KOPT-K1 (cell line): ENCODE data around the gene SLAMF8.

ENCODE experiments used
- H3K27ac ChIP-seq: fragments of 200-600 bp; sonication (generic); 2 replicates; pipeline ENCODE4 v1.5.1; 2016; ENCODE audit warnings: antibody characterized with exemption, mild to moderate bottlenecking, low read depth, low read length; ENCODE audit not compliant: poor library complexity, severe bottlenecking
- H3K36me3 ChIP-seq: fragments of 200-600 bp; sonication (generic); 2 replicates; pipeline ENCODE4 v1.5.1; 2017; ENCODE audit warnings: antibody characterized with exemption, mild to moderate bottlenecking, low read length, moderate library complexity; ENCODE audit not compliant: insufficient read depth
- H3K9me3 ChIP-seq: fragments of 200-600 bp; sonication (generic); 2 replicates; pipeline ENCODE4 v1.5.1; 2017; ENCODE audit warnings: antibody characterized with exemption, low read length, mild to moderate bottlenecking; ENCODE audit not compliant: insufficient read depth, poor library complexity, severe bottlenecking

SLAMF8 gene

DNA sequence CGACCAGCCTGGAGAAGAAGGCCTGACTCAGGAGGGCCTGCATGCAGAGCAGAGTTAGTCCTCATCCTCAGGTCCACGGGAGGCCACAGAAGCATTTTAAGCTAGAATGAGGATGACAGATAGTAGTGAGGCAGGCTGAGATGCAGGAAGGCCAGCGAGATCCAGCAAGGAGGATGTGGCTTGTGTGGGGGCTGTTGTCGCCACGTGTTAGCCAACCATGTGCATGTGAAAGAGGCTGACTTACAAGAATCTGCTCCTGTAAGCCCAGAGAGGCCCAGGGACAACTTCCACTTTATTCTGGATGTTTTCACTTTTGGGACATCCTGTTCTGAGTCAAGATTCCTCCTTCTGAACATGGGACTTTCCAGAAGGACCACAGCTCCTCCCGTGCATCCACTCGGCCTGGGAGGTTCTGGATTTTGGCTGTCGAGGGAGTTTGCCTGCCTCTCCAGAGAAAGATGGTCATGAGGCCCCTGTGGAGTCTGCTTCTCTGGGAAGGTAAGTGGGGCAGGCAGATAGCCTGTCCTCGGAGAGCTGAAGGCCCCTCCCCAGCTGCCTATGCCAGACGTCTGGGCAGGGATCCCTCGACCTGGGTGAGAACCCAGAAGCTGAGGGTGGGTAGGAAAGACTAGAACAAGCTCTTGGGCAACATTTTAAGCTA lies at the start of gene SLAMF8:
TSS of gene SLAMF8 (plus strand) at position 433 of the 661 bp plus-strand sequence. CDS start at position 459, 26 bp downstream.
- H3K27ac ChIP-seq = no peak within 1 kb of the TSS
- H3K9me3 ChIP-seq = no peaks in the 10 kb centered on the region
- no peaks in the 10 kb centered on the region for H3K36me3 ChIP-seq

DNA sequence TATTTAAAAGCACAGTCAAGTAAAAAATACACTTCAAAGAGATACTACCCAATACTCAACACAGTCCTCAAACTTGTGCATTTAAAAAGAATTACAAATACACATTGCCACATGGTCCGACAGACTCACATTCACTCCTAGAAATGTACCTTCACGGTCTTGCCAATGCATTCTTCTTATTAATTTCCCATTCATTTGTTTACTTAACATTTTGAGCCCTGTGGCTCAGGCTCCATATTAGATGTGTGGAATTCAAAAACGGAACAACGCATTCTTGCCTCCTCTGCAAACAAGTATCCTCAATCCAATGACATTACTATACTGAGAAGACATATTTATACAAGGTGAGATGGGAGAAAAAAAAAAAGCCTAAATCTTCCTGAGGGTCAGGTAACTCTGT lies 48.4 kb upstream of the SLAMF8 start:
- Histone ChIP-seq H3K27ac (no peak overlapping the region), H3K9me3 (no peaks in the 10 kb centered on the region), H3K36me3 (no peaks in the 10 kb centered on the region)

DNA sequence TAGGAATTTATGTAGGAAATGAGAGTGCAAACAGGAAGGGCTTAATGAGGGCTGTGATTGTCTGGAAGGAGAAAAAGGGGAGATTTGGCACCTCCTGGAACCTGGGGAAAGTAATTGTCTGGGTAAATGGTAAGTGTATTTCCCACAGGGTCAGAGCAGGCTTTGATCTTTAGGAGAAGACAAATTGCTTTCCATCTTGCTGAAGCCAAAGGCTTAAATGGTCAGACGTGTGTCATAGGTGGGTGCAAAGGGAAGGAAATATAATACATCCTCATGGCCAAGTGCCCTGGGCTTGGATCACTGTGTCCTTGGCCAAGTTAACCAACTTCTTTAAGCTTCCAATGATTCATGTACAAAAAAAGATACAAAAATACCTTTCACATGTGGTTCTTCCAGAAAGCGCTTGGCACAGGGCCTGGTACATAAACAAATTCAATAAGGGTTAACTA lies 47.2 kb upstream of the SLAMF8 start:
- no peak overlapping the region for H3K27ac ChIP-seq

DNA sequence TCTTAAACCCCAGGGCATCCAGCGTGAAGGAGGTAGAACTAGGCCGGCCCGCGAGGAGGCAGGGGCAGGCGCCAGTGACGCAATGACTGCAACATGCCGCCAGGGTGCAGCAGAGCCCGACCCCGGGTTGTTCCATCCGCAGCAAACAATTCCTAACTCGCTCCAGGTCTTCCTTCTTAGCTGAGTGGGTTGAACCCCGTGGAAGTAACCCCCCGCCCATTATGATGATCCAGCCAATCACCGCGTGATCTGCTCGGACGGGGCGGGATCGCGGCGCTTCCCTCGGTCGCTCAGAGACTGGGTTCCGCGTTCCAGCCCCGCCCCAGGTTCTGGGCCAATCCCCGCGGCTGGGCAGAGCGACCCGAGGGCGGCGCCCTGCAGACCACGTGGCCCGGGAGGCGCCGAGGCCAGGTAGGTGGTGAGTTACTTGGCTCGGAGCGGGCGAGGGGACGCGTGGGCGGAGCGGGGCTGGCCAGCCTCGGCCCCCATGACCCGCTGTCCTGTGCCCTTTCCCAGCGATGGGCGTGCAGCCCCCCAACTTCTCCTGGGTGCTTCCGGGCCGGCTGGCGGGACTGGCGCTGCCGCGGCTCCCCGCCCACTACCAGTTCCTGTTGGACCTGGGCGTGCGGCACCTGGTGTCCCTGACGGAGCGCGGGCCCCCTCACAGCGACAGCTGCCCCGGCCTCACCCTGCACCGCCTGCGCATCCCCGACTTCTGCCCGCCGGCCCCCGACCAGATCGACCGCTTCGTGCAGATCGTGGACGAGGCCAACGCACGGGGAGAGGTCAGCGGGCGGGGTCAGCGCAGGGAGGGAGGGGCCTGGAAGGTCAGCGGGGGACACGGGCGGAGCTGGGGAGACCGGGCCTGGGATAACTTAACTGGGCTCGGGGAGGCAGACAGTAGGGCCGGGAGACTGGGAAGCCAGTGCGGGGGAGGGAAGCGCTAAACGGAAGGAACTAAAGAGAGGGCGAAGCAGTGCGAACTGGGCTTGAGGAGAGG lies 45.8 kb upstream of the SLAMF8 start, which contains the start of gene DUSP23:
TSS of gene DUSP23 (plus strand) at position 380 of the 1,000 bp plus-strand sequence. CDS start at position 519, 139 bp downstream.
- Histone ChIP-seq H3K9me3 (no peaks in the 10 kb centered on the region), H3K27ac (no peak within 1 kb of the TSS)

More for the DNA sequence above, 47.2 kb upstream of the SLAMF8 start:
- no peaks in the 10 kb centered on the region for H3K36me3 ChIP-seq
- H3K9me3 ChIP-seq = no peaks in the 10 kb centered on the region

DNA sequence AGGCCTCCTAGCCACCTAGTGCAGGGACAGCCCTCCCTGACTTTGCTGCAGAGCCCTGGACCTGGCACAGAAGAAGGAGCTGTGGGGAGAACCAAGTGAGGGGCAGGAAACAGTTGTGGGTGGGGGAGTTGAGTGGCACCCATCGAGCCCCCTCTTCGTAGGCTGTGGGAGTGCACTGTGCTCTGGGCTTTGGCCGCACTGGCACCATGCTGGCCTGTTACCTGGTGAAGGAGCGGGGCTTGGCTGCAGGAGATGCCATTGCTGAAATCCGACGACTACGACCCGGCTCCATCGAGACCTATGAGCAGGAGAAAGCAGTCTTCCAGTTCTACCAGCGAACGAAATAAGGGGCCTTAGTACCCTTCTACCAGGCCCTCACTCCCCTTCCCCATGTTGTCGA lies 44.7 kb upstream of the SLAMF8 start:
- Histone ChIP-seq H3K27ac (no peak overlapping the region), H3K36me3 (no peaks in the 10 kb centered on the region), H3K9me3 (no peaks in the 10 kb centered on the region)

More for the DNA sequence above, 45.8 kb upstream of the SLAMF8 start, which contains the start of gene DUSP23:
- no peaks in the 10 kb centered on the region for H3K36me3 ChIP-seq

DNA sequence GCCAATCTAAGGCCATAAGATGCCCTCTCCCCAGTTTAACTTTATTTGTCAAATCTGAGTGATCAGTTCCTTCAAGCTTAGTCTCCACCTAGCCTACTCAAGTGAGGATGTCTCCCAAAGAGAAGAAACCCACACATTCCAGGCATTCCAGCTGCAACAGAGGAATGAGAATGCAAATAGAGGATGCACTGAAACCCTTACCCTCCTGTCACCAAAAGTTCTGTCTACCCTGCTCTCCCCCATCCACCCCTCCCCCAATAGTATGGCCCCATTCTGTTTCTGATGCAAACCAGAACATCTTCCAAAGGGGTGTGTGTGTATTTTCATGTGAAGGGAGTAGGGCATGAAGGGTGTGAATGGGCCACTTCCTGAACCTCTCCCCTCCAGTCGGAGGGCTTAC lies 42.9 kb upstream of the SLAMF8 start:
- Histone ChIP-seq H3K27ac (no peak overlapping the region), H3K36me3 (no peaks in the 10 kb centered on the region), H3K9me3 (no peaks in the 10 kb centered on the region)

DNA sequence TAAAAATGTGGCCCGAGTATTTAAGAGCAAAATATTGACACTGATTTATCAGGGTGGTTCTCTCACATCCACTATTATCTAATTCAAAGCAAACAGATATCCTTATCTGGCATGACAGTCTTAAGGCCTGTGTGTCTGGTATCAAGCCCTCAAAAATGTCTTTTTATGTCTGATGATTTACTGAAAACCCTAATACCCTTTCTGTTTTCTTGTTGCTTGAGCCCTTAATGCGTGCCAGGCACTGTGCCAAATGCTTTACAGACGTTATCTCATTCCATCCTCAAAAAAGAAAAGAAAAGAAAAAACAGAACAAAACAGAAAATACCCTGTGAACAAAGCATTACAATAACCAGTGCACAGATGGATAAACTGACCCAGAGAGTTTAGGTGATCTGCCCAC lies 40.2 kb upstream of the SLAMF8 start:
- H3K9me3 ChIP-seq = no peaks in the 10 kb centered on the region
- H3K36me3 ChIP-seq = no peaks in the 10 kb centered on the region
- no peak overlapping the region for H3K27ac ChIP-seq

DNA sequence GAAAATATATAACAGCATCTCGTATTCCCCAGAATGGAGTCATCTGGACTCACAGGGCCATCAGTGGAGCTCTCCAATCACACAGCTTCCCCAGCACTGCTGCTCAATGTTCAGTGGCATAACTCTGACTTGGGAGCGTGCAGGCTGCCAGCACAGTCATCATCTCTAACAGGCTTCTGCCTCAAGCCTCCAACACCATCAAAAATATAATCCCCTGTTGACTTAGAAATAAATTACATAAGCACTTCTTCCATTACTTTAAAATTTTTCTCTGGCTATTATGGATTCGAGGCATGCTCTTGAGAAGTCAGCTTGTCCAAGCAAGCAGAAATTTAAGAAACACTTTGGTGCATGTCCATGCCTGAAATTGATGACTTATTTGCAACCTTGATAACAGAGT lies 39.7 kb upstream of the SLAMF8 start:
- no peak overlapping the region for H3K27ac ChIP-seq
- no peaks in the 10 kb centered on the region for H3K36me3 ChIP-seq
- no peaks in the 10 kb centered on the region for H3K9me3 ChIP-seq

DNA sequence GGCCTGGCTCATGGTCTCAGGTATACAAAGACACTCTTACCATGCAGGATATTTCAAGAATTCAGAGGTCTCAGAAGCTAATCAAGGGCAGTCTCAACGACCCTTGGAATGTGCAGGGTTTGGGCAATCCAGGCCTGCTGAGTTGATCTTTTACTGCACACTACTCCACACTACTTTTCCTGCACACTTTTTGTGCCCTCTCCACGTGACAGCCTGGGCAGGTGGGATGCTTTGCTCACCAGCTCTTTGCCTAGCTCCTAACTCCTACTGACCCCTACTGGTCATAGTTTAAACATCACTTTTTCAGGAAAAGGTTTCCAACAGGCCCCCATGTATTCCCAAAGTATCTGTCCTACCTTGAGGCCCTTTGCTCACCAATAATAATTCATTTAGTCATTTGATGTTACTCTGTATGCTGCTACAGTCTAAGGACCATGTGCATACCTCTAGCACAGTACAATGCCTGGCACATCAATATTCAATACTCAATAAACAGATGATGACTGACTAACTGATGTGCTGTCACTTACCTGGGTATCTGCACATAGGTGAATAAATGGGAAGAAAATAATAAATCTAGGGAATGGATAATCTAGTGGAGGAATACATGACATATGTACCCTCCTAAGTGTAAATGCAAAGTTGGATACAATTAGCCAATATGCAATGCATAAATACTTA lies 36.3 kb upstream of the SLAMF8 start:
- H3K9me3 ChIP-seq = no peaks in the 10 kb centered on the region
- H3K27ac ChIP-seq = no peak overlapping the region
- no peaks in the 10 kb centered on the region for H3K36me3 ChIP-seq

DNA sequence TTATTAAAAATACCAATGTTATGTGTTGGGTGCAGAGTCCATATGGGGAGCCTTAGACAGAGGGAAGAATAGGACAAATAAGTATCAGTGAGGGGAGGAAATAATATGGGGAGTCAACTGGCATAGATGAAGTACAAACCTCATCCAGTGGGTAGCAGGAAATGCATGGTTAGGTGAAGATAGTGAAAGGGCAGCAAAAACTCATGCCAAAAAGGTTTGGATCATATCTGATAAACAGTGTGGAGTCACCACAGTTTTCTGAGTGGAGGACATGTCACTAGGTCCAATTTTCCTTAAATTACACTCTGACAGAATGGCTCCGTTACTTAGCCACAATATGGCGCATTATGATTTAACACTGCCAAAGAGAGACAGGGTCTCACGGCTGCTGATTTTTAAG lies 35.6 kb upstream of the SLAMF8 start:
- Histone ChIP-seq H3K36me3 (no peaks in the 10 kb centered on the region), H3K27ac (no peak overlapping the region), H3K9me3 (no peaks in the 10 kb centered on the region)

DNA sequence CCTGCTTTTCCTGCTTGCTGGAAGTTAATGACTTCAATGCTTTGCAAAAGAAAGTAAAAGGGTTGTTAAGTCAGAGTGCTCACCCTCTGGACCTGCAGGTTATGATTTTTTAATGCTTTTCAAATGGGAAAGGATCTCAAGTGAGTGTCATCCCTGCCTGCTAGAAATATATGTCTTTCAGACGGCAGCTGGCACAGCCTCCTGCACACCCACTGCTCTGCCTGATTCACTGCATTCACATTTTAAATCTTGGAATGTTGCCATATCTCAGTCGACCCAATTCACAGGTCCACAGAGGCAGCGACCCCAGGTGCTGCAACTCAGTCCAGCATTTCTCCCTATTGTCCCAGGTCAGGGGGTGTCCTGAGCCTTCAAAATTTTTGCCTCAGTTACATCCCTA lies 35.2 kb upstream of the SLAMF8 start:
- Histone ChIP-seq H3K9me3 (no peaks in the 10 kb centered on the region), H3K36me3 (no peaks in the 10 kb centered on the region), H3K27ac (no peak overlapping the region)

DNA sequence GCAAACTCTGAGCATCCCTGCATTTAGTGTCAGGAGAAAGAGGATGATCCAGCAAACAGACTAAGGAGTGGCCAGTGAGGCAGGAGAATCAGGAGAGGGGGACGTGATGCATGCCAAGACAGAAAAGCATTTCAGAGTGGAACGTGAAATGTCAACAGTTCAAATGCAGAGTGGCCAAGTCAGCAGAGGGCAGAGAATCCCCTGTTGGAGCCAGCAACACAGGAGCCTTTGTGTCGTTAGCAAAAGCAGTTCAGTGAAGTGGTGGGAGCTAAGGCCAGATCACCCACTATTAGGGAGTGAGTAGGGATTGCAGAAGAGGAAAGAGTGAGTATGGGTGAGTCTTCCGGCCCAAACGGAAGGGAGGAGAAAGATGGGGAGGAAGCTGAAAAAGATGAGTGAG lies 31.1 kb upstream of the SLAMF8 start:
- Histone ChIP-seq H3K27ac (no peak overlapping the region), H3K36me3 (no peaks in the 10 kb centered on the region), H3K9me3 (no peaks in the 10 kb centered on the region)

DNA sequence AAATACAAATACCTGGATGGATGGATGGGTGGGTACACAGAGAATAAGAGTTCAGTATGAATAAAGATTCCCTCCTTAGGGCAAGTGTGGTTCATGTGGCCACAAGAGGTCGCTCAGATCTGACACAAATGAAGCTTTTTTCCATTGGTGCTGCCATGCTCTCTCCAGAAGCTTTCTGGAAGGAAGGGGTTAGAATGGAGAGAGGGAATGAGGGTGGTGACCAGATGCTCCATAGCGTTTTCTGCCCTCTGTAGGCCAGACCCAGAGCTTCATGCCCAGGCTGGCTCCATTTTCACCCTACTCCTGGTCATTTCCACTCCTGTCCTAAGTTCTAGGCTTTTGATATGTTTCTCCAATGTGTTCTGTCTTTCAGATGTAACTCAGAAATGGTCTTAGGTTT lies 27.8 kb upstream of the SLAMF8 start:
- no peaks in the 10 kb centered on the region for H3K9me3 ChIP-seq
- no peak overlapping the region for H3K27ac ChIP-seq
- H3K36me3 ChIP-seq = no peaks in the 10 kb centered on the region

DNA sequence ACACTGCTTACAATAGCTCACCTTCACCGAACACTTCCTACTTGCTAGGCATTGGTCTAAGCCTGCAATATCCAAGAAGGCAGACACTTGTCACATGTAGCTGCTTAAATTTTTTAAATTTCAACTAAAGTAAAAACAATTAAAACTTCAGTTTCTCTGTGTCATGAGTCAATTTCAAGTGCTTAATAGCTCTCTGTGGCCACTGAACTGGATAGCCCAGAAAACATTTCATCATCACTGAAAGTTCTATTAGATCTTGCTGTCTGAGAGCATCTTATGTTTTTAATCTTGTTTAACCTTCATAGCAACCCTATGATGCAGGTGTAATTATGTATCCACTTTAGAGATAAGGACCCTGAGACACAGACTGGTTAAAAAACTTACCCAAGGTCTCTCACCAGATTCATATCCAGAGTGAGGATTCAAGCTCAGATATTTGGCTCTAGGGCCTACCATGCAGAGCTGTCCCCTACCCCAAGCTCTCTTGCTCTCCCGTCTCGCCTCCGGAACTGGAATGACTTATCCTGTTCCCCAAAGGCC lies 27.2 kb upstream of the SLAMF8 start:
- Histone ChIP-seq H3K9me3 (no peaks in the 10 kb centered on the region), H3K27ac (no peak overlapping the region)

More for the DNA sequence above, 27.2 kb upstream of the SLAMF8 start:
- H3K36me3 ChIP-seq = no peaks in the 10 kb centered on the region
